Tibial nerve (tissue), 4 donors: ENCODE results near the gene PARD6A.

Experiments used
- CTCF ChIP-seq, 5 experiments: fragments of 200-600 bp in 3 of 5; fragments of 450-650 bp in 2 of 5; sonication (generic) in 3 of 5; IDR thresholded peaks; one replicate each; pipeline ENCODE4 v1.5.1; 2016 to 2019; ENCODE audit warnings: antibody characterized with exemption in 5 of 5, mild to moderate bottlenecking in 3 of 5, moderate library complexity in 2 of 5
- EP300 ChIP-seq, 2 donors: sonication (generic); formaldehyde crosslinking; IDR thresholded peaks; one replicate each; pipeline ENCODE4 v1.6.1; 2017; ENCODE audit warnings: antibody characterized with exemption in 2 of 2, mild to moderate bottlenecking in 1 of 2

GRCh38 chr16:67685388-67686112 is 24.8 kb downstream of the PARD6A start:
- TF ChIP-seq CTCF (IDR thresholded peaks at IDR 0.05), result no peak
- TF ChIP-seq EP300 (IDR thresholded peaks at IDR 0.05), result no peak
